BLaER1 treated with 17β-estradiol and CSF1 and Interleukin-3, amounts not matched to agents 10 nM and 100 nM (cell line): ENCODE results near the gene CYTH3.
A peak's percentile ranks its signal among the peaks of the same experiment; 100 is the strongest.
"Not testable (repeated sequence)": the region's sequence is repeated elsewhere in the genome, so short reads cannot be mapped to it uniquely, and the experiment has no call there.

Experiments used
- H3K27ac ChIP-seq, 11 experiments: shearing (Covaris generic); formaldehyde crosslinking; 2 replicates each; pipeline ENCODE4 v1.8.1; 2022
- H3K27me3 ChIP-seq, 11 experiments: shearing (Covaris generic); formaldehyde crosslinking; 2 replicates each; pipeline ENCODE4 v1.8.1; 2022
- H3K36me3 ChIP-seq, 11 experiments: shearing (Covaris generic); formaldehyde crosslinking; 2 replicates each; pipeline ENCODE4 v1.8.1; 2022
- H3K4me1 ChIP-seq, 10 experiments: shearing (Covaris generic); formaldehyde crosslinking; 2 replicates each; pipeline ENCODE4 v1.8.1; 2022
- H3K4me2 ChIP-seq, 11 experiments: shearing (Covaris generic); formaldehyde crosslinking; 2 replicates each; pipeline ENCODE4 v1.8.1; 2022
- H3K4me3 ChIP-seq, 10 experiments: shearing (Covaris generic); formaldehyde crosslinking; 2 replicates each; pipeline ENCODE4 v1.8.1; 2022
- H3K9ac ChIP-seq, 11 experiments: shearing (Covaris generic); formaldehyde crosslinking; 2 replicates each; pipeline ENCODE4 v1.8.1; 2022
- H3K9me3 ChIP-seq, 11 experiments: shearing (Covaris generic); formaldehyde crosslinking; replicated peaks in 1 of 11; 2 replicates each; pipeline ENCODE4 v1.8.1; 2022
- H4K20me1 ChIP-seq, 11 experiments: shearing (Covaris generic); formaldehyde crosslinking; 2 replicates each; pipeline ENCODE4 v1.8.1; 2022
- Cebpa-rat ChIP-seq, 11 experiments: shearing (Covaris generic); IDR thresholded peaks; 2 replicates each; pipeline ENCODE4 v1.8.1; 2022

The CYTH3 gene

DNA sequence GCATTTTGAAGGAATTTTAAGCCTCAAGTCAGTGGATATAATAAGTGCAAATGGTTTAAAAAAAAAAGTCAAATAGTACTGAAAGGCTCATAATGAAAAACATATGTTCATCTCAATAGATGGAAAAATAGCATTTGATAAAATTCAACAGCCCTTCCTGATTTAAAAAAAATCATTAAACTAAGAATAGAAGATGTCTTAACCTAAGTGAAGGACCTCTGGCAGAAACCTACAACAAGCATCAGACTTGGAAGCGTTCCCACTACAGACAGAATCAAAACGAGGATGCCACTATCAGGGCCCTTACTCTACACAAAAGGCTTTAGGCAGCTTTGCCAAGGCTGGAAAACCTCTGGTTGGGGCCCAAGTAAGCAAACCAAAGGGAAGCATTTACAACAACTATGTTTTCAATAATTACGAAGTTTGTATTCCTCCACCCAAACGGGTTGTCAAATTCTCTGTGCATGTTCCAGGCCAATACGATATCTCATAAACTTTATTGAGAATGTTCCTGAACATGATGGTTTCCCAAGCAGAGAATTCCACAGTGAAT lies 45.1 kb downstream of the CYTH3 start:
- Histone ChIP-seq H4K20me1 (peaks cover 0 to 45% (median 30%) of the 10 kb centered on the region in 11 experiments; a peak in 11 of 22 replicates), H3K9ac (no peak overlapping the region), H3K9me3 (peaks cover 0 to 22% (median 17%) of the 10 kb centered on the region in 11 experiments; a peak in 20 of 22 replicates), H3K27me3 (no peaks in the 10 kb centered on the region), H3K4me3 (no peak overlapping the region), H3K4me2 (peak overlapping the region in 5 of 11 experiments; percentile 66 to 82 (median 71); a peak in 5 of 22 replicates), H3K4me1 (peaks cover 23 to 72% (median 49%) of the 10 kb centered on the region in 10 experiments), H3K36me3 (peaks cover 0 to 3% (median 0%) of the 10 kb centered on the region in 11 experiments; a peak in 2 of 22 replicates), H3K27ac (peak overlapping the region in 1 of 11 experiments; percentile 53; a peak in 1 of 22 replicates)
- no peak for TF ChIP-seq Cebpa-rat (IDR thresholded peaks at IDR 0.05)

GRCh38 chr7:6226194-6226799 lies 46.1 kb downstream of the CYTH3 start:
- peaks cover 0 to 34% (median 24%) of the 10 kb centered on the region in 11 experiments; a peak in 11 of 22 replicates for H4K20me1 ChIP-seq
- no peak overlapping the region for H3K27ac ChIP-seq
- no peak for TF ChIP-seq Cebpa-rat (IDR thresholded peaks at IDR 0.05)
- H3K4me1 ChIP-seq: peaks cover 34 to 72% (median 52%) of the 10 kb centered on the region in 10 experiments
- H3K9me3 ChIP-seq: peaks cover 0 to 25% (median 19%) of the 10 kb centered on the region in 11 experiments; a peak in 20 of 22 replicates
- H3K9ac ChIP-seq: no peak overlapping the region
- peak overlapping the region in 6 of 11 experiments; percentile 1 to 44 (median 24); a peak in 7 of 22 replicates for H3K4me2 ChIP-seq
- H3K27me3 ChIP-seq: no peaks in the 10 kb centered on the region
- H3K4me3 ChIP-seq: no peak overlapping the region
- peaks cover 0 to 3% (median 0%) of the 10 kb centered on the region in 11 experiments; a peak in 2 of 22 replicates for H3K36me3 ChIP-seq

DNA sequence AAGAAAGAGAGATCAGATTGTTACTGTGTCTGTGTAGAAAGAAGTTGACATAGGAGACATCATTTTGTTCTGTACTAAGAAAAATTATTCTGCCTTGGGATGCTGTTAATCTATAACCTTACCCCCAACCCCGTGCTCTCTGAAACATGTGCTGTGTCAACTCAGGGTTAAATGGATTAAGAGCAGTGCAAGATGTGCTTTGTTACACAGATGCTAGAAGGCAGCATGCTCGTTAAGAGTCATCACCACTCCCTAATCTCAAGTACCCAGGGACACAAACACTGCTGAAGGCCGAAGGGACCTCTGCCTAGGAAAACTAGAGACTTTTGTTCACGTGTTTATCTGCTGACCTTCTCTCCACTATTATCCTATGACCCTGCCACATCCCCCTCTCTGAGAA lies 49.0 kb downstream of the CYTH3 start:
- Histone ChIP-seq H4K20me1 (peaks cover 0 to 15% (median 5%) of the 10 kb centered on the region in 11 experiments; a peak in 8 of 22 replicates), H3K9me3 (peaks cover 0 to 29% (median 19%) of the 10 kb centered on the region in 11 experiments; a peak in 20 of 22 replicates), H3K4me1 (peaks cover 20 to 72% (median 52%) of the 10 kb centered on the region in 10 experiments)
- H3K27me3 ChIP-seq, H3K4me2 ChIP-seq, H3K36me3 ChIP-seq, H3K9ac ChIP-seq, H3K4me3 ChIP-seq, H3K27ac ChIP-seq: not testable (repeated sequence)

- not testable (repeated sequence) for H3K4me3 ChIP-seq, H3K27me3 ChIP-seq, H3K4me2 ChIP-seq, H3K36me3 ChIP-seq, H3K9ac ChIP-seq
- H3K9me3 ChIP-seq: peaks cover 0 to 29% (median 19%) of the 10 kb centered on the region in 11 experiments; a peak in 20 of 22 replicates
- H3K27ac ChIP-seq: peak overlapping the region in 1 of 11 experiments; percentile 20; a peak in 3 of 22 replicates
- H3K4me1 ChIP-seq: peaks cover 16 to 72% (median 52%) of the 10 kb centered on the region in 10 experiments
- peaks cover 0 to 11% (median under 1%) of the 10 kb centered on the region in 11 experiments; a peak in 6 of 22 replicates for H4K20me1 ChIP-seq
These were observed 49.4 kb downstream of the CYTH3 start for GRCh38 chr7:6223010-6223409.

DNA sequence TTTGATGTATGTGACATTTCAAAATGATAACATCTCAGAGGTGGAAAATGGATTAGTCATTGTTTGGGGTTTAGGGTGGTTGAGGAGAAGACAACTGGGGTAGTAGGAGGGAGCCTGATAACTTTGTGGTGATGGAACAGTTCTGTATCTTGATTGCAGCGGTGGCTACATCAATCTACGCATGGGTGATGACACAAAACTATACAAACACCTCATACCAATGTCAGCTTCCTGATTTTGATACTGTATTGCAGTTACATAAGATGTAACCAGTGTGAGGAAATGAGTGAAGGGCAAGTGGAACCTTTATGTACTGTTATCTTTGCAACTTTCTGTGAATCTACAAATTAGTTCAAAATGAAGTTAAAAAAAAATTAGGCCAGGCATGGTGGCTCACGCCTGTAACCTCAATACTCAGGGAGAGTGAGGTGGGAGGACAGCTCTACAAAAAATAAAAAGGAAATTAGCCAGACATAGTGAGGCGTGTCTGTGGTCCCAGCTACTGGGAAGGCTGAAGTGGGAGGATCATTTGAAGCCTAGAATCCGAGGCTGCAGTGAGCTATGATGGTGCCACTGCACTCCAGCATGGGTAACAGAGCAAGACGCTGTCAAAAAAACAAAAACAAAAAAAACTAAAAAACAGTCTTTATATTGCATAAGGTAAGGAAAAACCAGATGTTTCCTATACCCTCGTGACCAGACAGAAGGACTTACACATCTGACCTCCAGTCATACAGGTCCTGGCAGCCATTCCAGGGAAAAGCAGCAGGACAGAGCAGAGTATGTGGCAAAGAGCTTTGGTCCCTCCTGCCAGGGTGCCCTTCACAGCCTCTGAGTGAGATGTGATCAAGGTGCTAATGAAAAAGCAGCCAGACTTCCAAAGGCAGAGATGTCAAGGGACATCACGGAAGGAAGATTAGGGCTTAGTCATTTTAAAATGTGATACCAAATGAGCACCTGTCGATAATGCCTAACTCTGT lies 50.8 kb downstream of the CYTH3 start:
- Histone ChIP-seq H3K4me1 (peaks cover 14 to 66% (median 47%) of the 10 kb centered on the region in 10 experiments), H3K36me3 (peaks cover 0 to 13% (median 0%) of the 10 kb centered on the region in 11 experiments; a peak in 2 of 22 replicates), H3K9me3 (peaks cover 0 to 37% (median 24%) of the 10 kb centered on the region in 11 experiments; a peak in 20 of 22 replicates), H3K9ac (peak overlapping the region in 8 of 11 experiments; percentile 12 to 62 (median 30); a peak in 10 of 22 replicates), H3K27me3 (no peaks in the 10 kb centered on the region), H3K4me2 (peak overlapping the region; percentile 31 to 76 (median 64)), H3K4me3 (0 out of 20 replicates have a peak overlapping the region, but pooled peaks of 1 of the 10 experiments have one; percentile 2), H4K20me1 (peaks cover 0 to 11% (median 0%) of the 10 kb centered on the region in 11 experiments; a peak in 2 of 22 replicates), H3K27ac (peak overlapping the region in 10 of 11 experiments; percentile 53 to 77 (median 68); a peak in 21 of 22 replicates)
- peak in 7 of 11 experiments; percentile 23 to 59 (median 48); a peak in 5 of 22 replicates for TF ChIP-seq Cebpa-rat (IDR thresholded peaks at IDR 0.05)

DNA sequence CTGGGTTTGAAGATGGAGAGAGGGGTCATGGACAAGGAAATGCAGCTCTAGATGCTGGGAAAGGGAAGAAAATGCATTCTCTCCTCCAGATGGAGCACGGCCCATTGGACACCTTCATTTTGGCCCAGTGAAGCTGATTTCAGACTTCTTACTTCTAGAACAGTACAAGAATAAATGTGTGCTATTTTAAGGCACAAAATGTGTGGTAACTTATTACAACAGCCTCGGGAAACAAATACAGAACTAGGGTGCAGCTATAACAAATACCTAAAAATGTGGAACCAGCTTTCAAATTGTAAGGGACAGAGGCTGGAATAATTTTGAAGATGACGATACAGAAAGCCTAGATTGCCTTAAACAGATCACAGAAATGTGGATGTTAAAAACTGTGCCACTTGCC lies 54.1 kb downstream of the CYTH3 start:
- H3K4me2 ChIP-seq: peak overlapping the region in 7 of 11 experiments; percentile 1 to 67 (median 55); a peak in 12 of 22 replicates
- peaks cover 0 to 13% (median 0%) of the 10 kb centered on the region in 11 experiments; a peak in 2 of 22 replicates for H3K36me3 ChIP-seq
- peaks cover 0 to 4% (median 0%) of the 10 kb centered on the region in 11 experiments; a peak in 3 of 22 replicates for H4K20me1 ChIP-seq
- H3K9ac ChIP-seq: no peak overlapping the region
- H3K9me3 ChIP-seq: peaks cover 16 to 51% (median 29%) of the 10 kb centered on the region in 11 experiments; a peak in 21 of 22 replicates
- peaks cover 24 to 58% (median 44%) of the 10 kb centered on the region in 10 experiments for H3K4me1 ChIP-seq
- H3K27ac ChIP-seq: peak overlapping the region in 3 of 11 experiments; percentile 1 to 40 (median 38); a peak in 3 of 22 replicates
- 0 out of 20 replicates have a peak overlapping the region, but pooled peaks of 1 of the 10 experiments have one; percentile 14 for H3K4me3 ChIP-seq
- no peaks in the 10 kb centered on the region for H3K27me3 ChIP-seq
- no peak for TF ChIP-seq Cebpa-rat (IDR thresholded peaks at IDR 0.05)

- Histone ChIP-seq H3K27ac (0 out of 22 replicates have a peak overlapping the region, but pooled peaks of 1 of the 11 experiments have one; percentile 2), H3K27me3 (no peaks in the 10 kb centered on the region), H3K4me1 (peaks cover 0 to 15% (median 10%) of the 10 kb centered on the region in 10 experiments; a peak in 10 of 20 replicates)
These were observed 60.4 kb downstream of the CYTH3 start for GRCh38 chr7:6212008-6212407.

More at GRCh38 chr7:6212008-6212407, 60.4 kb downstream of the CYTH3 start:
- Histone ChIP-seq H4K20me1 (peaks cover 0 to 34% (median 6%) of the 10 kb centered on the region in 11 experiments; a peak in 8 of 22 replicates), H3K4me2 (no peak overlapping the region), H3K9ac (no peak overlapping the region), H3K9me3 (peaks cover 11 to 23% (median 16%) of the 10 kb centered on the region in 11 experiments; a peak in 19 of 22 replicates), H3K36me3 (peaks cover 0 to 12% (median 0%) of the 10 kb centered on the region in 11 experiments; a peak in 2 of 22 replicates), H3K4me3 (no peak overlapping the region)
- TF ChIP-seq Cebpa-rat (IDR thresholded peaks at IDR 0.05): no peak
